NCI-H2029 (cell line): Measurements from ENCODE around the gene RUFY1.
"Not testable (repeated sequence)": the region's sequence is repeated elsewhere in the genome, so short reads cannot be mapped to it uniquely, and the experiment has no call there.

Experiments used
- DNase-seq: peaks from one replicate; lab custom pipeline; 2025; lab: John Stamatoyannopoulos, UW

The RUFY1 gene

GRCh38 chr5:179621551-179622214 is 71.3 kb downstream of the RUFY1 start:
- no peak for DNase-seq

GRCh38 chr5:179623003-179623905 is 72.9 kb downstream of the RUFY1 start, which contains the start of gene HNRNPH1:
Gene HNRNPH1 (minus strand): TSS chr5:179623671. CDS start chr5:179623133, 538 bp downstream.
- peak; percentile 98 for DNase-seq

DNA sequence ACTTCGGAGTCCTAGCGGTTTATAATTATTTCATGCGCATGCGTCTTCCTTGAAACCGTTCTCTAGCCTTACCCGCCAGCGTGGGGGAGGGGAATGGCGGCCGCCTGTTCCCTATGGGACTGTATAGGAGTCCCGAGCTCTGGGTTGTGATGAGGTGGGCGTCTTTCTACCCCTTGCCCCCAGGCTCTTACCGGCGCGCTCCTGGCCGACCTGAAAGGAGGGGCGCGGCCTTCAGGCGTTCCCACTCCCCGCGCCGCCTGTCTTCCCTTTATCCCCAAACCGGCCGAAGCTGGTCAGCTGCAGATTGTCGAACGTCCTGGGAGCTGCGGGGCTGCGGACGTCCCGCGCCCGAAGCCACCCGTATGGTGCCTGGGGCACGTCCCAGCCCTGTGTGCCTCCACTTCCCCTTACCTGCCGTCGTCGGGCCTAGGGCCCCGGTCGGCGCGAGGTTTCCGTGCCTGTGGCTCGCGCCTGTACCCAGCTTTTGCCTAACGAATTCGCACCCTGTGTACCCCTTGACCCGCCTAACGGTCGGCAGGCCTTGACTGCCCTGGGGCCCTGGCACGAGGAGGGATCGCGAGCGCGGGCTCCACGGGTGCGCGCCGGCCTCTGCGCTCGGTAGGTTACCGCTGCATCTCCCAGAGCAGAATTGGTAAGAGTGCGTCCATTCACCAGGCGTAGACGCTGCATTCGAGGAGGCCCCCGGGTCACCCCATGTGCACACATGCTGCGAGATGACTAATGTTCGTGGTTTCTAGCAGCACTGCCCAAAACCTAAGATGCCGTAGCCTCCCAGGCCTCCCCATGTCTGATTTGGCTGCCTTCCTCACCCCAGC is 73.8 kb downstream of the RUFY1 start:
- no peak for DNase-seq

DNA sequence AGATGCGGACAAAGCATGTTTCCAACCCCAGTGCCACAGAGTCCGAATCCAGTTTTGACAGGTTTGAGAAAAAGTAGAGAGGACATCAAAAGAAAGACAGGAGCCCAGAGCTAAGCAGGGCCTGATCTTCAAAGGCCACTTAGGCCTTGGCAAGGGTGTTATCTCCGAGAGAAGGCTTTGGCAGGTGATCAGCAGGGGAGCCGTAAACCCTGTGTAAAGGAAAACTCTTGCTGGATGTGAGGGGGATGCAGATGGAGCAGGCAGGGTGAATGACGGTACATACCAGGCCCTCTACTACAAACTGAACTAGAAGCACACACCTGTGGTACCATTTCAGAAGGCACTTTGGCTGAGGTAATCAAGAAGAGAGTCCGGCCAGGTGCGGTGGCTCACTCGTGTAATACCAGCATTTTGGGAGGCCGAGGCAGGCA is 74.5 kb downstream of the RUFY1 start:
- peak; percentile 46 for DNase-seq

DNA sequence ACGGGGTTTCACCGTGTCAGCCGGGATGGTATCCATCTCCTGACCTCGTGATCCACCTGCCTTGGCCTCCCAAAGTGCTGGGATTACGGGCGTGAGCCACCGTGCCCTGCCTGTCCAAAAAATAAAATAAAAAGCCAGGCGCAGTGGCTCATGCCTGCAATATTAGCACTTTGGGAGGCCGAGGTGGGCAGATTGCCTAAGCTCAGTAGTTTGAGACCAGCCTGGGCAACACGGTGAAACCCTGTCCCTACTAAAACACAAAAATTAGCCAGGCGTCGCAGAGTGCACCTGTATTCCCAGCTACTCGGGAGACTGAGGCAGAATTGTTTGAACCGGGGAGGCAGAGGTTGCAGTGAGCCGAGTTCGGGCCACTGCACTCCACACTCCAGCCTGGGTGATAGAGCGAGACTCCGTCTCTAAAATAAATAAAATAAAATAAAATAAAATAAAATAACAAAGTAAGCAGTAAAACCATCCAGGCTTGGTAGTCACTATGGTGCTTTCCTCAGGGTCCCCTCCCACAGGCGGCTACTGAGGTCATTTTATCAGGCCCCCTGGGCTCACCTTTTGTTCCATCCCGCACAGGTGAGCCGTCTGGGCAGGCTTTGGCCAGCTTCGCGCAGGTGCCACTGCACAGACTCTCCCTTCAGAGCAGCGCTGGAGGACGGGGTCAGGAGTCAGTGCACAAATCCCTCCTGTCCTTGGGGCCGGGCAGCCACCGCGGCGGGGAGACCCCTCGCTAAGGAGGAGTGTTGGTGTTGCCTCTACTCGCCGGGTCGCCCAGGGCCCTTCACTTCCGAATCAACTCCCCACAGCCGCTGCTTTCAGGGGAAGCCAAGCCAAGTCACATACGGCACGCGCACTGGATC is 83.4 kb downstream of the RUFY1 start:
- DNase-seq: not testable (repeated sequence)

GRCh38 chr5:179634370-179635172 is 84.2 kb downstream of the RUFY1 start:
- not testable (repeated sequence) for DNase-seq

- not testable (repeated sequence) for DNase-seq
Observed at GRCh38 chr5:179639296-179639695, 88.9 kb downstream of the RUFY1 start.

GRCh38 chr5:179641745-179642144 is 91.4 kb downstream of the RUFY1 start:
- DNase-seq: not testable (repeated sequence)

GRCh38 chr5:179642626-179643025 is 92.3 kb downstream of the RUFY1 start:
- DNase-seq: not testable (repeated sequence)

GRCh38 chr5:179643141-179643920 is 93.0 kb downstream of the RUFY1 start:
- DNase-seq: not testable (repeated sequence)

DNA sequence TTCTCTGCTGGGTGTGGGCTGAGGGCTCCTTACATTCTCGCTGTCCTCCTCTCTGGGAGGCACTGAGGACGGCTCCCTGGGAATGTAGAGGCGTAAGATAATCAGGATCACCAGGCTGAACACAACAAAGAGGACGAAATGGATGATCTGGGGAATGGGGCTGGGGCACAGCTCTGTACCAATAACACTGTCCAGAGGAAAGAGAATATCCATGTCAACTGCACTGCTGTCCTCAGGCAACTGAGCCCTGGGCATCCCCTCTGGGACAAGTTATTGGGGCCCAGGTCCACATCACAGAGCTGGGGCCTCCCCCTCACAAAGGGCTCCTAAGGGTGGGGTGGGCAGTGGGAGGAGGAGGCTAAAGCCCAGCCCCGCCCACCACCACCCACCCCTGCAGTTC is 94.4 kb downstream of the RUFY1 start:
- DNase-seq: not testable (repeated sequence)

DNA sequence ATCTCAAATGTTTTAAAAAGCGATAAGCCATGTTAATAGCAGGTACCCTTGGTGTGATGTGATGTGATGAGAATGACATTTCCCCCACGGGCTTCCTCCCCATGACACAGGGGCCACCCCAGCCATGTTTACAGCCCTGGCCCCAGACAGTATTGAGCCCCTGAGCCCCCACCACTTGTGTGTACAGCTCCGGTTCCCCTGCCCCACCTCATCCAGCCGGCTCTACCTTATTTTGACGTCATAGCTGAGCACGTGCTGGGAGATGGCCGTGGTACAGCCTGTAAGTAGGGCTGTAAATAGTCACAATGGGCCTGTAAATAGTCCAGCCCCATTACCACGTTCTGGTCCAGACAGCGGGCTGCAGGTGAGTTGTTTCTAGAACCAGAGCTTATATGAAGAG is 98.1 kb downstream of the RUFY1 start:
- DNase-seq: no peak

DNA sequence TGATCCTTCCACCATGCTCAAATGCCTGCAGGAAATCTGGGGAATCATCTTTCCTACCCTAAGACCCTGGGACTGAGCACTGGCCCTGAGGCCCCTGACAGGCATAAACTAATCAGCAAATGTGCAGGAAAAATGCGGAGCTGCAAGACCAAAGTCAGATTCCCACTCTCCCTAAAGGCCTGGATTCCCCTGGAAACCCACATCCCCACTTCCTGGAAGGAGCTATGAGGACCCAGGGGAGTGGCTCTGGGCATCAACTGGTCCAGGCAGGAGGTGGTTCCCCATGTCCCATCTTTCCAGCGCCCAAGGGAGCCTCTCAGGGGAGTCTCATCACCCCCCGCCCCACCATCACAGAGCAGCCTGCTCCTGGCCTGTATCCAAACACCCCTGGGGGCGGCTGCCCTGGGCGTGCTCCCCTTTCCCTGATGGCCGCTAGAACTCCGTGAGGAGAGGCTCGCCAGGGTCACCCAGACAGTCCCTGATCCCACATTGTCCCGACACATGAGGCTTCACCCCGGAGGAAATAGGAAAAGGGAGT is 98.9 kb downstream of the RUFY1 start:
- DNase-seq: not testable (repeated sequence)

- DNase-seq: not testable (repeated sequence)
Observed at GRCh38 chr5:179650245-179650644, 99.9 kb downstream of the RUFY1 start.

- not testable (repeated sequence) for DNase-seq
Observed at GRCh38 chr5:179653135-179653534, 102.8 kb downstream of the RUFY1 start.

DNA sequence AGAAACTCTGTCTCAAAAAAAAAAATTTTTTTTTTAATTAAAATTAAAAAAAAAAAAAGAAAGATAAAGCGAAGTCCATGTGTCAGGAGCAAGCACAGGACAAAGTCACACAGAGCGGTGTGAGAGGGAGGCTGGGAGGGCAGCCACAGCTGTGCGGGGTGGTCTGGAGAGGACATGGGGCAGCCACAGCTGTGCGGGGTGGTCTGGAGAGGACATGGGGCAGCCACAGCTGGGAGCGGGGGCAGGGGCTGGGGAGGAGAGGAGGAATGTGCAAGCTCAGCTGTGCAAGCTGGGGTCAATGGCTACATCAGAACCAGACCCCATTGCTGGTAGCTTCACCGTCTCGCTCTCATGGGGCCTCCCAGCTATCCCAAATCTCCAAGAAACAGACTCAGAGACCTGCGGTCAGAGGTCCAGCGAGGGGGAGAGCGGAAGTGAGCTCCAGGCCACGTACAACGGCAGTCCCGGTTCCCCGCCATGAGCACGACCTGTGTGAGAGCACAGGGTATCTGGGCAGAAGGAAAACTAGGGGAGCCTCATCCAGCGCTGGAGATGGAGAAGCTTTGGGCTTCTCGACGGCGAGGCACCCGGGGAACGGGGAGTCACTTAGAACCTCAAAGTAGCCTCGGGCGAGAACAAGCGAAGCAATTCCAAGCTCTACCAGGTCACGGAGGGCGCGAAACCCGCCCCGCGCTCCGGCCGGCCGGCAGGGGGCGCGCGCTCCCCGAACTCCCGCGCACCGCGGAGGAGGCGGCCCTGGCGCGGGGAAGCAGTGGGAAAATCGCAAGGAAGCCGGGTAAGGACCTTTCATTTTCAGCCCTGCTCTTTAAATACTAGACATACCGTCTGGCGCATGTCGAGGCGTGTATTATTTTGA is 107.2 kb downstream of the RUFY1 start:
- not testable (repeated sequence) for DNase-seq

DNA sequence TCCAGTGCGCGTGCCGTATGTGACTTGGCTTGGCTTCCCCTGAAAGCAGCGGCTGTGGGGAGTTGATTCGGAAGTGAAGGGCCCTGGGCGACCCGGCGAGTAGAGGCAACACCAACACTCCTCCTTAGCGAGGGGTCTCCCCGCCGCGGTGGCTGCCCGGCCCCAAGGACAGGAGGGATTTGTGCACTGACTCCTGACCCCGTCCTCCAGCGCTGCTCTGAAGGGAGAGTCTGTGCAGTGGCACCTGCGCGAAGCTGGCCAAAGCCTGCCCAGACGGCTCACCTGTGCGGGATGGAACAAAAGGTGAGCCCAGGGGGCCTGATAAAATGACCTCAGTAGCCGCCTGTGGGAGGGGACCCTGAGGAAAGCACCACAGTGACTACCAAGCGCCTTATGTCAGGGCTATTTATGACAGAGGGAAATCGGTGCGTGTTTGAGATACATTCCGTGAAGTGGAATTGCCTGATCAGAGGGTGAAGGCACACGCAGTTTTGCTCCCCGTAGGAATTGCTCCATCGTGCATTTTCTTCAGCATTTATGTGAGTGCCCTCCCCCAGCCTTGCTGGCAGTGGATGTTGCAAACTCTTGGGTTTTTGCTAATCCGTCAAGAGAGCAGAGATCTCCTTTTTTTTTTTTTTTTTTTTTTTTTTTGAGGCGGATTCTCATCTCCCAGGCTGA is 108.0 kb downstream of the RUFY1 start:
- not testable (repeated sequence) for DNase-seq
